HG03175 (cell line): ENCODE data around the gene SLIT3.

Experiments
- ATAC-seq: cut with Tn5 transposase; IDR thresholded peaks from one replicate; pipeline ENCODE4 v1.9.1; 2021; ENCODE audit warnings: mild to moderate bottlenecking, moderate library complexity; ENCODE audit not compliant: unreplicated experiment

The SLIT3 gene

GRCh38 chr5:168734119-168734518, 566.8 kb downstream of the SLIT3 start:
- no peak for ATAC-seq

- ATAC-seq = no peak
Observed at GRCh38 chr5:168728546-168729211, 572.3 kb downstream of the SLIT3 start.

GRCh38 chr5:168727547-168727946, 573.4 kb downstream of the SLIT3 start:
- no peak for ATAC-seq

- ATAC-seq = no peak
Observed at GRCh38 chr5:168726342-168726741, 574.6 kb downstream of the SLIT3 start.

- ATAC-seq = no peak
Observed at GRCh38 chr5:168724227-168724626, 576.7 kb downstream of the SLIT3 start.

- ATAC-seq = no peak
Observed at GRCh38 chr5:168723037-168723436, 577.9 kb downstream of the SLIT3 start.

GRCh38 chr5:168721966-168722365, 579.0 kb downstream of the SLIT3 start:
- ATAC-seq = no peak

GRCh38 chr5:168721002-168721753, 579.8 kb downstream of the SLIT3 start:
- no peak for ATAC-seq

- no peak for ATAC-seq
Observed at GRCh38 chr5:168720575-168720974, 580.4 kb downstream of the SLIT3 start.

GRCh38 chr5:168714046-168714445, 586.9 kb downstream of the SLIT3 start:
- no peak for ATAC-seq

- no peak for ATAC-seq
Observed at GRCh38 chr5:168713051-168713450, 587.9 kb downstream of the SLIT3 start.

GRCh38 chr5:168712280-168712924, 588.5 kb downstream of the SLIT3 start:
- no peak for ATAC-seq

- ATAC-seq = no peak
Observed at GRCh38 chr5:168710706-168711105, 590.2 kb downstream of the SLIT3 start.

GRCh38 chr5:168707716-168708695, 592.9 kb downstream of the SLIT3 start:
- no peak for ATAC-seq

GRCh38 chr5:168706655-168707069, 594.3 kb downstream of the SLIT3 start:
- no peak for ATAC-seq

- no peak for ATAC-seq
Observed at GRCh38 chr5:168705321-168705720, 595.6 kb downstream of the SLIT3 start.

- no peak for ATAC-seq
Observed at GRCh38 chr5:168702511-168702910, 598.4 kb downstream of the SLIT3 start.

GRCh38 chr5:168701641-168702040, 599.3 kb downstream of the SLIT3 start:
- no peak for ATAC-seq

- no peak for ATAC-seq
Observed at GRCh38 chr5:168699002-168699401, 601.9 kb downstream of the SLIT3 start.

GRCh38 chr5:168697034-168697720, 603.8 kb downstream of the SLIT3 start:
- no peak for ATAC-seq
